Endothelial cell of umbilical vein (primary cell): ENCODE results near the gene LYZL6. TPM values are rescaled to one million over a fixed set of nuclear protein-coding genes. Genes with fewer than 3 reads are reported as not detected.

Experiments used
- Bru-seq: library from RNA; stranded (reverse); fragments of 400-500 nt; gene quantifications from one replicate; lab custom pipeline; 2021; lab: Mats Ljungman, UMichigan
- BruChase-seq, 2 experiments: library from RNA; stranded (reverse); fragments of 400-500 nt; gene quantifications; one replicate each; lab custom pipeline; 2021; lab: Mats Ljungman, UMichigan
- BruUV-seq: library from RNA; stranded (reverse); fragments of 400-500 nt; replicated peaks from 2 replicates; lab custom pipeline; 2021; lab: Mats Ljungman, UMichigan
- CTCF ChIA-PET: fragments of 300-600, 350-600 bp; sonication (Branson Sonifier 250); formaldehyde crosslinking; loops from one replicate; lab custom pipeline; 2021; ENCODE audit warnings: antibody characterized with exemption, inconsistent platforms; lab: Charles Lee
- POLR2A ChIA-PET: fragments of 300-600, 350-600 bp; sonication (Branson Sonifier 250); formaldehyde crosslinking; loops from one replicate; lab custom pipeline; 2021; ENCODE audit warnings: antibody characterized with exemption, inconsistent platforms; lab: Charles Lee
- DNase-seq: peaks from one replicate; pipeline ENCODE4 v3.0.0-alpha.2; 2011; ENCODE audit warnings: low read depth, low spot score
- FAIRE-seq: peaks from 2 replicates; lab custom pipeline; 2011; peaks lifted over from hg19 to GRCh38; lab: Jason Lieb, UNC
- H2AFZ ChIP-seq: 2 replicates; pipeline ENCODE4 v1.6.0; 2012; ENCODE audit warnings: low read depth, low read length, control low read depth, inconsistent platforms
- H3K27ac ChIP-seq: 2 replicates; pipeline ENCODE4 v1.5.1; 2011; ENCODE audit warnings: low read depth, mild to moderate bottlenecking, control low read depth, low read length, moderate library complexity; ENCODE audit not compliant: insufficient read depth
- H3K27me3 ChIP-seq, 2 experiments: 2 replicates each; pipeline versions ENCODE4 v1.6.0 to v1.6.1; 2011; ENCODE audit warnings: low read length in 2 of 2, mixed read lengths in 1 of 2; ENCODE audit not compliant: control insufficient read depth in 2 of 2, insufficient read depth in 2 of 2
- H3K36me3 ChIP-seq, 2 experiments: 2 replicates in 1 of 2; 3 replicates in 1 of 2; pipeline ENCODE4 v1.5.1; 2011; ENCODE audit warnings: low read length in 2 of 2, mild to moderate bottlenecking in 1 of 2, moderate library complexity in 1 of 2; ENCODE audit not compliant: control insufficient read depth in 2 of 2, insufficient read depth in 2 of 2; ENCODE audit errors: extremely low read depth in 1 of 2
- H3K4me1 ChIP-seq: 3 replicates; pipeline ENCODE4 v1.5.1; 2011; ENCODE audit warnings: mild to moderate bottlenecking, low read length; ENCODE audit not compliant: control insufficient read depth, insufficient read depth; ENCODE audit errors: extremely low read depth
- H3K4me2 ChIP-seq: 2 replicates; pipeline ENCODE4 v1.6.1; 2011; ENCODE audit warnings: low read length, control low read depth, mixed read lengths; ENCODE audit not compliant: insufficient read depth
- H3K4me3 ChIP-seq, 3 experiments: fragments of 200-600 bp in 1 of 3; sonication (generic), shearing (Covaris generic) in 1 of 3; replicated peaks in 1 of 3; 2 replicates each; pipeline ENCODE4 v1.5.1; 2011 to 2016; ENCODE audit warnings: control low read depth in 3 of 3, low read length in 3 of 3, mild to moderate bottlenecking in 2 of 3, inconsistent platforms in 1 of 3, low read depth in 1 of 3, moderate library complexity in 1 of 3; ENCODE audit not compliant: insufficient read depth in 1 of 3
- H3K79me2 ChIP-seq: 2 replicates; pipeline ENCODE4 v1.6.0; 2012; ENCODE audit warnings: low read length, inconsistent platforms; ENCODE audit not compliant: control insufficient read depth, insufficient read depth
- H3K9ac ChIP-seq: replicated peaks from 2 replicates; pipeline ENCODE3; 2011; ENCODE audit warnings: low read length, control low read depth; ENCODE audit not compliant: insufficient read depth; ENCODE audit errors: extremely low read depth
- H3K9me1 ChIP-seq: replicated peaks from 3 replicates; pipeline ENCODE4 v1.6.0; 2011; ENCODE audit warnings: mild to moderate bottlenecking, low read length; ENCODE audit not compliant: control insufficient read depth, insufficient read depth; ENCODE audit errors: extremely low read depth
- H3K9me3 ChIP-seq: replicated peaks from 2 replicates; pipeline ENCODE4 v1.5.1; 2012; ENCODE audit warnings: low read length, inconsistent platforms; ENCODE audit not compliant: control insufficient read depth, insufficient read depth
- H4K20me1 ChIP-seq: replicated peaks from 2 replicates; pipeline ENCODE3; 2011; ENCODE audit warnings: mild to moderate bottlenecking, low read length; ENCODE audit not compliant: control insufficient read depth, insufficient read depth; ENCODE audit errors: extremely low read depth
- CTCF ChIP-seq, 2 donors: IDR thresholded peaks; 1 replicate in 1 of 2; 2 replicates in 1 of 2; pipeline ENCODE4 v1.5.1; 2011; ENCODE audit warnings: low read length in 2 of 2, mild to moderate bottlenecking in 2 of 2, moderate library complexity in 2 of 2, control low read depth in 1 of 2, inconsistent platforms in 1 of 2, low read depth in 1 of 2; ENCODE audit not compliant: insufficient read depth in 1 of 2; ENCODE audit errors: extremely low read depth in 1 of 2
- EZH2 ChIP-seq: IDR thresholded peaks from 2 replicates; pipeline ENCODE4 v1.6.1; 2012; ENCODE audit warnings: borderline replicate concordance, low read depth, mild to moderate bottlenecking, moderate library complexity, low read length, inconsistent platforms; ENCODE audit not compliant: severe bottlenecking
- FOS ChIP-seq: IDR thresholded peaks from 2 replicates; pipeline ENCODE4 v1.6.1; 2011; ENCODE audit warnings: mild to moderate bottlenecking, low read length, moderate library complexity, borderline replicate concordance; ENCODE audit not compliant: insufficient read depth
- GATA2 ChIP-seq: IDR thresholded peaks from 2 replicates; pipeline ENCODE4 v1.7.0; 2011; ENCODE audit warnings: low read depth, mild to moderate bottlenecking, moderate library complexity, mixed read lengths, low read length; ENCODE audit not compliant: insufficient read length, insufficient read depth
- JUN ChIP-seq: IDR thresholded peaks from 2 replicates; pipeline ENCODE4 v1.6.1; 2011; ENCODE audit warnings: borderline replicate concordance, low read depth; ENCODE audit not compliant: insufficient read length, insufficient read depth
- MAX ChIP-seq: IDR thresholded peaks from 2 replicates; pipeline ENCODE4 v1.6.1; 2011; ENCODE audit not compliant: insufficient read depth, insufficient read length
- MYC ChIP-seq: IDR thresholded peaks from one replicate; pipeline ENCODE4 v1.6.1; 2011; ENCODE audit warnings: mild to moderate bottlenecking, low read depth, low read length
- POLR2A ChIP-seq: IDR thresholded peaks from 2 replicates; pipeline ENCODE4 v1.6.1; 2012; ENCODE audit warnings: low read depth, mild to moderate bottlenecking, control low read depth, low read length
- POLR2AphosphoS5 ChIP-seq: IDR thresholded peaks from 2 replicates; pipeline ENCODE4 v1.6.1; 2012; ENCODE audit warnings: low read depth, mild to moderate bottlenecking, control low read depth, low read length, moderate library complexity; ENCODE audit not compliant: insufficient read depth
- dilution Hi-C: fragments of 300-500 bp; cut with MboI; formaldehyde crosslinking; loops from one replicate; pipeline ENCODE4 v1.15.0; 2019; ENCODE audit warnings: low sequenced_read_pairs; ENCODE audit not compliant: extremely low pct_ligation_motif_present
- intact Hi-C: fragments of 100-400 bp; cut with micrococcal nuclease; formaldehyde crosslinking; loops from one replicate; pipeline ENCODE4 v1.10.0; 2022
- long read RNA-seq: library from polyadenylated mRNA; stranded (forward); transcript quantifications from one replicate; pipeline ENCODE4 v2.0.0, GENCODE V29; 2021
- polyA minus RNA-seq, 3 experiments: library from RNA; depleted of rRNA, polyadenylated mRNA; stranded (reverse); fragments of >200 nt; gene quantifications; 1 replicate in 1 of 3; 2 replicates in 2 of 3; pipeline ENCODE4 v1.2.3, GENCODE V29; 2011
- polyA plus RNA-seq, 4 experiments: library from polyadenylated mRNA; depleted of rRNA in 3 of 4; stranded (reverse) in 3 of 4; unstranded in 1 of 4; fragments of >200 nt; gene quantifications; 2 replicates each; pipeline versions ENCODE4 v1.2.1 to v1.2.3, GENCODE V29; 2011 to 2012; ENCODE audit warnings: missing spikeins in 1 of 4
- total RNA-seq: library from RNA; stranded (reverse); gene quantifications from 2 replicates; pipeline ENCODE4 v1.2.3, GENCODE V29; 2021

LYZL6 gene
- not detected in 2 replicates for total RNA-seq
- not detected in 2 replicates for polyA plus RNA-seq
- polyA plus RNA-seq (2011; cell fraction: cytosol; rRNA removed) = not detected in 2 replicates
- not detected in 2 replicates for polyA plus RNA-seq (2011; cell fraction: nucleus; rRNA removed)
- polyA plus RNA-seq (2012) = not detected in 2 replicates
- not detected in 2 replicates for polyA minus RNA-seq
- not detected for polyA minus RNA-seq (2011; cell fraction: cytosol; rRNA and poly(A)+ RNA removed)
- not detected in 2 replicates for polyA minus RNA-seq (2011; cell fraction: nucleus; rRNA and poly(A)+ RNA removed)
- not detected for Bru-seq, nascent RNA
- not detected for BruChase-seq, experiment 1, labeled RNA remaining after a 6-hour chase
- not detected for BruChase-seq, experiment 2, labeled RNA remaining after a 2-hour chase
- long read RNA-seq = 0 reads

- DNase-seq (no peak), FAIRE-seq (no peak)
- no peak within 1 kb of the TSS for H3K4me2 ChIP-seq
- H3K9me1 ChIP-seq = no peaks in the 10 kb centered on the region
- no peak within 1 kb of the TSS for H3K9ac ChIP-seq
- H2AFZ ChIP-seq = no peak within 1 kb of the TSS
- intact Hi-C loops = loop anchor here (10.0 kb wide), 1 partner anchor 99 kb away; no protein-coding TSS in a partner anchor
- no peaks in the 10 kb centered on the region for H4K20me1 ChIP-seq
- H3K9me3 ChIP-seq = no peaks in the 10 kb centered on the region
- ChIA-PET POLR2A (no interaction called here), CTCF (interaction anchor here (0.6 to 1.5 kb wide), 3 partner anchors 11 to 540 kb away, joined by 3 to 5 read pairs (median 4); no protein-coding TSS in a partner anchor)
- peaks cover 0 to 2% of the 10 kb centered on the region in 2 experiments for H3K27me3 ChIP-seq
- dilution Hi-C loops = no loop called here
- no peak within 1 kb of the TSS for H3K4me3 ChIP-seq
- TF ChIP-seq MYC (no peak), GATA2 (no peak), EZH2 (no peak), FOS (no peak), MAX (no peak), POLR2A (no peak), POLR2AphosphoS5 (no peak), CTCF (IDR thresholded peaks at IDR 0.05; ENCODE audit: extremely low read depth in 1 of 2, insufficient read depth in 1 of 2, low read depth in 1 of 2, low read length in 2 of 2) (no peak), JUN (no peak)
- BruUV-seq = no TSS peak
- no peak within 1 kb of the TSS for H3K27ac ChIP-seq
- H3K4me1 ChIP-seq = no peaks in the 10 kb centered on the region
- H3K79me2 ChIP-seq = no peaks in the 10 kb centered on the region
- no peaks in the 10 kb centered on the region for H3K36me3 ChIP-seq
Measured at GRCh38 chr17:35943537-35943936, at the start of gene LYZL6. Gene LYZL6, minus strand, starts transcription at chr17:35943713. Its CDS starts 4,357 bp downstream, at chr17:35939356.
